HEK293T (cell line): Measurements from ENCODE around the gene BMPR1B.

Source experiments
- BHLHE40 ChIP-seq: fragments of 450-650 bp; IDR thresholded peaks from 2 replicates; pipeline ENCODE4 v1.6.1; 2016; ENCODE audit warnings: mild to moderate bottlenecking, moderate library complexity, borderline replicate concordance
- SP1 ChIP-seq: fragments of 450-650 bp; IDR thresholded peaks from 2 replicates; pipeline ENCODE4 v1.6.1; 2017
- TARDBP ChIP-seq: fragments of 450-650 bp; IDR thresholded peaks from 2 replicates; pipeline ENCODE4 v1.6.1; 2016
- TF ChIP-seq, protein P1 (sequence below): fragments of 450-650 bp; IDR thresholded peaks from 2 replicates; pipeline ENCODE4 v1.6.1; 2016

DNA sequence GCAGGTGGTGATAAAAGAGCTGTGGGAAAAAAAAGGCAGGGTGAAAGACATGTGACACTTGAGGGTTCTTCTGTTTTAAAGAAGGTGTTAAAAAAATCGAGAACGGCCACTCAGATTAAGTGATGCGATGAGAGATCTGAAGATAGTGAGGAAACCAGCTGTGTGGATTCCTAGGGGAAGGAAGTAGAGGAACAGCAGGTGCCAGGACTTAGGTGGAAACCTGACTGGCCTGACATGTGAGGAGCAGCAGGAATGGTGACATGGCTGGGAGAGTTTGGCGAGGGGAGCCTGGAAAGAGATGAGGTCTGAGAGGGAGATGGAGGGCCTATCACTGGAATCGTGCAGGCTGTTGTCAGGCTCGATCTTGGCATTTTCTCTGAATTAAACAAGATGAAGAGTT, 55.5 kb downstream of the BMPR1B start:
- TF ChIP-seq, protein P1, sequence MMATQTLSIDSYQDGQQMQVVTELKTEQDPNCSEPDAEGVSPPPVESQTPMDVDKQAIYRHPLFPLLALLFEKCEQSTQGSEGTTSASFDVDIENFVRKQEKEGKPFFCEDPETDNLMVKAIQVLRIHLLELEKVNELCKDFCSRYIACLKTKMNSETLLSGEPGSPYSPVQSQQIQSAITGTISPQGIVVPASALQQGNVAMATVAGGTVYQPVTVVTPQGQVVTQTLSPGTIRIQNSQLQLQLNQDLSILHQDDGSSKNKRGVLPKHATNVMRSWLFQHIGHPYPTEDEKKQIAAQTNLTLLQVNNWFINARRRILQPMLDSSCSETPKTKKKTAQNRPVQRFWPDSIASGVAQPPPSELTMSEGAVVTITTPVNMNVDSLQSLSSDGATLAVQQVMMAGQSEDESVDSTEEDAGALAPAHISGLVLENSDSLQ: no peak
- TF ChIP-seq TARDBP (no peak), SP1 (no peak), BHLHE40 (no peak)
